COLO668 (cell line): ENCODE measurements around the gene HSPA12B.
A peak's percentile ranks its signal among the peaks of the same experiment; 100 is the strongest.
"Not testable (repeated sequence)": the region's sequence is repeated elsewhere in the genome, so short reads cannot be mapped to it uniquely, and the experiment has no call there.

ENCODE experiments used
- DNase-seq: peaks from one replicate; lab custom pipeline; 2025; ENCODE audit not compliant: unreplicated experiment; lab: John Stamatoyannopoulos, UW

Gene HSPA12B

GRCh38 chr20:3784216-3784853, 51.9 kb downstream of the HSPA12B start:
- peak; percentile 40 for DNase-seq

DNA sequence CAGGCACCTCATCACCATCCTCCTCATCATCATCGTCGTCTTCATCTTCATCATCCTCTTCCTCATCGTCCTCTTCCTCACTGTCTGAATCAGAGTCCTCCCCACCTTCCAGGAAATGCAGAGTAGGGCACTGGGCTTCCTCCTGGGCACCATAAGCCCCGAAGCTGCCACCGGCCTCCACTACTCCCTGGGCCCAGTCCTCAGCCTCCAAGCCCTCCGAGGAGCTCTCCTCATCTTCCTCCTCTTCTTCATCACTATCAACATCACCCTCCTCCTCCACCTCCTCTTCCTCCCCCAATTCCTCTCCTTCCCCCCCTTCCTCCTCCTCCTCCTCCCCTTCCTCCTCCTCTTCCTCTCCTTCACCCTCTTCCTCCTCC, 52.4 kb downstream of the HSPA12B start:
- no peak for DNase-seq

DNA sequence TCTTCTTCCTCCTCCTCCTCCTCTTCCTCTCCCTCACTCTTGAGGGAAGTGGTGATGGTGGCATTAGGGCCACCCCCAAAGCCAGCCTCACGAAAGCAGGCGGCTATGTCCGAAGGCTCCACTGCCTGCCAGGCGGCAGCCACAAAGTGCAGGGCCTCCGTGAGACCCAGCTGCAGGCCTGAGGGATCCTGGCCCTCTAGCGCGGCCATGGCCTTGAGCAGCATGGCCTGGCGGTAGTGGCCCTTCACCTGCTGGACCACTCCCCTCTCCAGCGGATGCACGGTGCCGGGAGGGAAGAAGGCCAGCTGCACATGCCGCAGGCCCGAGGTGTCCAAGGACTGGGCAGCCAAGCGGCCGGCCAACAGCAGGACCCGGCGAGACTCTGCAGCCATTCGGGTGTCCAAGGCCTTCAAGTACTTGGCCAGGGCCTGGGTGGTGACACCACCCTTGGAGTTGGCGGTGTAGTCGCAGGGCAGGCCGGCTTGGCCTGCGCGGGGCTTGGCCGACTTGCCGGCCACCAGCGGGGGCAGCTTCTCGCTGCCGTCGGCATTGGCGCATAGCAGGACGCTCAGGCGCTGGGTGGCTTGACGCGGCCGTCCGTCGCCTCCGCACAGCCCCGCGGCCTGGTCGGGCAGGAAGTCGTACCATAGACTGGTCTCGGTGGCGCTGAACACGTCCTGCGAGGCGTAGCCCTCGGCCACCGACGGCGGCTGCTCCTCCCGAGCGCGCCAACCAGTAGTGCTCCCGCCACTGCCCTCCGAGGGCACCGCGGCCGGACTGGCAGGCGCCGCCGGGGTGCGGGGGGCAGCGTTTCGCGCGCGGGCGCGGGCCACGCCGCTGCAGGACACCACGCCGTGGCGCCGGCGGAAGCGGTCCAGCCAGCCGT, 53.0 kb downstream of the HSPA12B start:
- peak; percentile 70 for DNase-seq

- DNase-seq = peak; percentile 79
These were observed 53.6 kb downstream of the HSPA12B start for GRCh38 chr20:3786126-3786484.

DNA sequence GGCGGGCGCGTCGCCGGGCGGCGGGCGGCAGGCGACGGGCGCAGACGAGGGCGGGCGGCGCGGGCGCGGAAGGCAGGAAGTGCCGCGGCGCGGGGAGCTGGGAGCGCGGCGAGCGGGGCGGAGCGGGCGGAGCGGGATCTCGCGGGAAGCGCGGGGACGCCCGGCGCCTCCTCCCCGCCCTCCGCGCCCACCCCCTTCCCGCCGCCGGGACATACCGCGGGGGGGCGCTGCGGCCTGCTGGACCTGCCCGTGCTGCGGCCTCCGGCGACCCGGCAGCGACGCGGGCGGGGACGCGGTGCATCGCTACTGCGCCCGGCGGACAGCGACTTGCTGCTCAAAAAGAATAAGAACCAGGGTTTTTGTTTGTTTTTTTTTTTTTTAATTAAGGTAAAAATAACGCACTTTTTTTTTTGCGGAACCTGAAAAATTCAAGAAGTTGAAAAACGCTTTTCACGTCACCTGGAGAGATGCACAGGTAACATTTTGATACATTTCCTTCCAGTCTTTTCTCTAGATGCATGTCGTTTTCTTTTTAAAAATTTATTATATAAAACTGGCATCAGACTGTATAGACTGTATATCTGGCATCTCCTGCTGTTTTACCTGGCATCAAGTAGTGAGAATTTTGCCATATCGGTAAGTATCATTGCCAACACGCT, 54.3 kb downstream of the HSPA12B start, which contains the start of gene CENPB:
Gene CENPB (minus strand): TSS at position 76 of the 659 bp plus-strand sequence. CDS start 257 bp downstream, outside the sequence.
- DNase-seq = peak; percentile 98

DNA sequence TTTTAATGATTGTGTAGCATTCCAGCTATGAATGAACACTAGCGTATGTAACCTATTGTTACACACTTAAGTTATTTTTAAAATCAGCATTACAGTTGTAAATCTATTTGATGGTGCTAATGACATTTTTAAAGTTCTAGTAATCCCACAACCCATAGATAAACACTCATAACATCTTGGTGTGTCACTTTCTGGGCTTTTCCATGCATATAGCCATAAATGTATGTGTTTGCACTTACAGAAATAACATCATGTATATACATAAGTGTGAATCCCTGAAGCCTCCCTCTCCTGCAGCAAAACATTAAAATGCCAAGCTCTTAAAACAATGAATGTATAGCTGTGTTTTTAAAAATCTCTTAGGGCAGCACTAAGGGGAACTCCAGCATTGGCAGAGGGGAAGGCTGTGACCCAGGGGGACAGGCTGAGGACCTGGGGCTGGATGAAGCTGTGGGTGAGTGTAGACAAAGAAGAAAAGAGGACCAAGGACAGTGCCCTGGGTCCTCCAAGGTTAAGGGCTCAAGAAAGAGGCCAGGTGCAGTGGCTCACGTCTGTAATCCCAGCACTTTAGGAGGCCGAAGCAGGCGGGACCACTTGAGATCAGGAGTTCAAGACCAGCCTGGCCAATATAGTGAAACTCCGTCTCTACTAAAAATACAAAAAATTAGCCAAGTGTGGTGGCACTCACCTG, 55.0 kb downstream of the HSPA12B start:
- no peak for DNase-seq

DNA sequence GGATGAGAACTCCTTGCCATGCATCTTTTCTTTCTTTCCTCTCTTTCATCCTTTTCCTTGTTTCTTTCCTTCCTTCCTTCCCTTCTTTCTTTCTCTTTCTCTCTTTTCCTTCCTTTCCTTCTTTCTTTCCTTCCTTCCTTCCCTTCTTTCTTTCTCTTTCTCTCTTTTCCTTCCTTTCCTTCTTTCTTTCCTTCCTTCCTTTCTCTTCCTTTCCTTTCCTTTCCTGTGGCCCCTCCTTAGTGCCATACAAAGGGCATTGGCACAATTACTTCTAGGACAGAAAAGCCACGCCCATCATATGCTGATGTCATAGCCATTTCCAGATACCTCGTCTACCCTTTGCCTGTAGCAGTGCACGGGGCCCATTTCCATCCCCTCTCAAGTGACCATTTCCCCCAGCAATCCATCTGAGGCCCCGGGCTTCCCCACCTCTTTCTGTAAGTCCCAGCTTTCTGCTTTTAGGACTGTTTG, 56.2 kb downstream of the HSPA12B start:
- peak; percentile 38 for DNase-seq

DNA sequence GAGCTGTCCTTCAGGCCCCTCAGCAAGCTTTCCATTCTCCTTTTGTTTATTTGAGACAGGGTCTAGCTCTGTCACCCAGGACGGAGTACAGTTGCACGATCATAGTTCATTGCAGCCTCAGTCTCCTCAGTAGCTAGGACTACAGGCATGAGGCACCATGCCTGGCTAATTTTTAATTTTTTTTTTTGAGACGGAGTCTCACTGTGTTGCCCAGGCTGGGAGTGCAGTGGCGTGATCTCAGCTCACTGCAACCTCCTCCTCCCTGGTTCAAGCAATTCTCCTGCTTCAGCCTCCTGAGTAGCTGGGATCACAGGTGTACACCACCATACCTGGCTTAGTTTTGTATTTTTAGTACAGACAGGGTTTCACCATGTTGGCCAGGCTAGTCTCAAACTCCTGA, 56.7 kb downstream of the HSPA12B start:
- not testable (repeated sequence) for DNase-seq

DNA sequence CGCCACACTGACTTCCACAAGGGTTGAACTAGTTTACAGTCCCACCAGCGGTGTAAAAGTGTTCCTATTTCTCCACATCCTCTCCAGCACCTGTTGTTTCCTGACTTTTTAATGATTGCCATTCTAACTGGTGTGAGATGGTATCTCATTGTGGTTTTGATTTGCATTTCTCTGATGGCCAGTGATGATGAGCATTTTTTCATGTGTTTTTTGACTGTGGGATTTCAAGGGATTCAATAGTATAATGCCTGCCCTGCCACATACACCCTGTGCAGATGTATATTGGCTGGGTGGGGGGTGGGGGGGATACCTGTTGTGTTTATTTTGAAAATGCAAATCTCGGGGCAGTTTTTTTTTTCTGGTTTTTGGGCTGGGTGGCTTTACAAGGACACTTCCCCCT, 61.7 kb downstream of the HSPA12B start:
- not testable (repeated sequence) for DNase-seq

DNA sequence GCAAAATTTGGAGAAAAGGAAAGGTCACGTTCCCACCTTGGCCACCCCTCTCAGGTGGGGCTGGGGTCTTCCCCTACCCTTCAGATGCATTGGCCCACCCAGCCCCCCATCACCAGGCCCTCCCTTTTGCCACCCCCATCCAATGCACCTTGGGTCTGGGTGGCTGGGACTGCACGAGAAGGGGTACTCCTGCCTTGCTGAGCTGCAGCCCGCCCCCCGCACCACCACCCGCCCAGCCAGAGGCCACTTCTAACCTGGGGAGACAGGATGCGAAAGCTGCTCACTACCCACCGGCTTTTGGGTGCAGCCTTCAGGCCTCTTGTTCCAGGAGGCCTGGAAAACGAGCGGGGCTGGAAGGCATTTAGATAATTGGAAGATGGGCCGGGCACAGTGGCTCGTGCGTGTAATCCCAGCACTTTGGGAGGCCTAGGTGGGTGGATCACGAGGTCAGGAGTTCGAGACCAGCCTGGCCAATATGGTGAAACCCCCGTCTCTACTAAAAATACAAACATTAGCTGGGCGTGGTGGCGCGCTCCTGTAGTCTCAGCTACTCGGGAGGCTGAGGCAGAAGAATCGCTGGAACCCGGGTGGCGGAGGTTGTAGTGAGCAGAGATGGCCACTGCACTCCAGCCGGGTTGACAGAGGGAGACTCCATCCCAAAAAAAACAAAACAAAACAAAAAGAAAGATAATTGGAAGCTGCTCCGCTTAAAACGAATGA, 62.4 kb downstream of the HSPA12B start:
- DNase-seq = no peak

DNA sequence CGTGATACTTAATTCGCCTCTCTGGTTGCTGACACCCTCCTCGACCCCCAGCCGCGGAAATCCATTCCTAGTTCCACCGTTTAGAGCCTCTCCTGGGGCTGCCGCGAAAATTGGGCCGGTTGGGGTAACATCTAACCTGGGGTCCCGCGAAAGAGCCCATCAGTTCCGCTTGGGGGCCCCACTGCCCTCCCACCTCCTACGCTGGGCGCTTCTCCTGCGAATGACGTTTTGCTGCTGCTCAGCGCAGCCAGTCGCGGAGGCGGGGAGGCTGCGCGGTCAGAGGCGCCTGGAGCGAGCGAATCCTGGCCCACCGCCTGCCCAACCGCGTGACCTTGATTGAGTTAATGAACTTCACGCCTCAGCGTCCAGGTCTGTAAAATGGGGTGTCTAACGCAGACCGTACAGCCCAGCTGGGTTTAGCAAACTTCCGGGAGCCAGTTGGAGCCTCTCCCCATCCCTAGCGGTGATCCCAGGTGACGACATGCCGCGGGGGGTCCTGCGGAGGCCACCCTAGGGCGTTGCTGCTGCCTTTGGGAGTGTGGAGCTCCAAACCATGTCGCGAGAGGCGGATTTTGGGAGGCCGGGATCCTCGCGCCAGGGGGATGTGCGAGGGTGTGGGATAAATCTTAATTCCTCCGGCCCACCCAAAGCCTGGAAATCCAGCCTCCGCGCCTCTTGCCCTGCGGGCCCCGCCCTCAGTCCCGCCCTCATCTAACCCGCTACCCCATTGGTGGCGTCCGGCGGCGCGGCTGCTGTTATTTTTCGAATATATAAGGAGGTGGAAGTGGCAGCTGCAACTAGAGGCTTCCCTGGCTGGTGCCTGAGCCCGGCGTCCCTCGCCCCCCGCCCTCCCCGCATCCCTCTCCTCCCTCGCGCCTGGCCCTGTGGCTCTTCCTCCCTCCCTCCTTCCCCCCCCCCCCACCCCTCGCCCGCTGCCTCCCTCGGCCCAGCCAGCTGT, 63.3 kb downstream of the HSPA12B start, which contains the start of gene CDC25B:
Gene CDC25B (plus strand): TSS at position 800 of the 958 bp plus-strand sequence. CDS start 222 bp downstream, outside the sequence.
- DNase-seq = peak; percentile 98

- peak; percentile 46 for DNase-seq
These were observed 64.2 kb downstream of the HSPA12B start for GRCh38 chr20:3796477-3797225.

- no peak for DNase-seq
These were observed 64.7 kb downstream of the HSPA12B start for GRCh38 chr20:3797226-3797545.

- DNase-seq = peak; percentile 61
These were observed 65.3 kb downstream of the HSPA12B start for GRCh38 chr20:3797592-3798372.

DNA sequence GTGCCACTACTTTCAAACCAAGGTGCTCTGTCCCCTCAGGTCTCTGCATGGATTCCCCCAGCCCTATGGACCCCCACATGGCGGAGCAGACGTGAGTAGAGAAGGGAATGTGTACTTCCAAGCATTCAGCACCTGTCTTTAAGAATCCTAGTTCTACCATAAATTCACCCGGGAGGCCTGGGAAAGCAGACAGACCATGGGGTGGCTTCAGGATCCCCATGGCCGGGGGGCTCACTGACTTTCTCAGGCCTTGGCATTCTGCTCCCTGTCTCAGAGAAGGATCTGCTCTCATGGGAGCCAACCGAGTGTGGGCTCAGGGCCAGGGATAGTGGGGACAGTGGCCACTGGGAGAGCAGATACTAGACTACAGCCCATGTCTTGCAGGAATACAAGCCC, 65.9 kb downstream of the HSPA12B start:
- no peak for DNase-seq

DNA sequence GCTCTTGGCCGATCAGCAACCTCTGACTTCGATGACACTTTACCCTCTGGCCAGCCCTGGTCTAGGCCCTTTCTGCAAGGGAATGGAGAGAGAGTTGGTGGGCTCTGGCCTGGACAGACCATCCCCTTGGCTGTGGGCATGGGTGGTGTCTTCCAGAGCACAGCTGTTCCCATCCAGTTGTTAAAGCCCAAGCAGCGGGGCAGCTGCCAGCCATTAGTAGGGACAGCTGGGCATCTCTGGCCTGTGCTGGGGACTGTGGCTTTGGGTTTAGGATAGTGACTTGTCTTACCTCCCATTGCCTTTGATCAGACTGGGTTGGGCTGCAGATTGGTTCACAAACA, 66.4 kb downstream of the HSPA12B start:
- peak; percentile 73 for DNase-seq

GRCh38 chr20:3800256-3800877, 67.9 kb downstream of the HSPA12B start:
- peak; percentile 43 for DNase-seq

DNA sequence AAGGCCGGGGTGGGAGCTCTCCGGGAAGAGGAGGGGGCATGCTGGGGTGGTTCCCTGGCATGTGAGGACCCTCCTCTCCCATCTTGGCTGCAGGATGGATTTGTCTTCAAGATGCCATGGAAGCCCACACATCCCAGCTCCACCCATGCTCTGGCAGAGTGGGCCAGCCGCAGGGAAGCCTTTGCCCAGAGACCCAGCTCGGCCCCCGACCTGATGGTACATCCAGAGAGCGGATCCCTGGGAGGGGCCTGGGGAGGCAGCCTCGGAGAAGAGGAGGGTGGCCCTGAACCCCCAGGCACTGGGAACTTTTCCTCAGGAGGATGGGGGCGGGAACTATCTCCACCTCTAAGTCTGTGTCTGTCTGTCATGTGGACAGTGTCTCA, 68.4 kb downstream of the HSPA12B start:
- DNase-seq = no peak
